GM12878 (cell line): ENCODE results near the gene GSTT4.
"Not testable (repeated sequence)": the region's sequence is repeated elsewhere in the genome, so short reads cannot be mapped to it uniquely, and the experiment has no call there.

Experiments
- BHLHE40 ChIP-seq, 2 experiments: fragments of 450-650 bp in 1 of 2; IDR thresholded peaks; 2 replicates each; pipeline ENCODE4 v1.6.1; 2011 to 2017; ENCODE audit warnings: low read depth in 2 of 2, borderline replicate concordance in 1 of 2, improper control_type of control experiment in 1 of 2, low read length in 1 of 2, mild to moderate bottlenecking in 1 of 2
- BMI1 ChIP-seq: fragments of 450-650 bp; IDR thresholded peaks from 2 replicates; pipeline ENCODE4 v1.6.1; 2016; ENCODE audit warnings: mild to moderate bottlenecking, moderate library complexity, borderline replicate concordance
- CREM ChIP-seq: IDR thresholded peaks from 2 replicates; pipeline ENCODE4 v1.6.1; 2014; ENCODE audit warnings: antibody characterized with exemption, low read depth
- MYC ChIP-seq: IDR thresholded peaks from 2 replicates; pipeline ENCODE4 v1.6.1; 2011; ENCODE audit warnings: mild to moderate bottlenecking, low read length, moderate library complexity, inconsistent platforms; ENCODE audit not compliant: insufficient read depth, insufficient replicate concordance, insufficient read length, severe bottlenecking
- POLR2A ChIP-seq: IDR thresholded peaks from 2 replicates; pipeline ENCODE4 v1.6.1; 2011; ENCODE audit warnings: low read depth, mild to moderate bottlenecking, low read length
- YY1 ChIP-seq: IDR thresholded peaks from 2 replicates; pipeline ENCODE4 v1.6.1; 2011; ENCODE audit warnings: low read depth, mild to moderate bottlenecking, low read length
- TF ChIP-seq, protein P1 (sequence below), 3 experiments: IDR thresholded peaks in 2 of 3; conservative IDR thresholded peaks in 1 of 3; 2 replicates each; pipeline ENCODE4 v1.5.1; 2011; ENCODE audit warnings: low read depth in 3 of 3, low read length in 3 of 3, mild to moderate bottlenecking in 3 of 3, control low read depth in 2 of 3, moderate library complexity in 2 of 3, inconsistent platforms in 1 of 3, mixed read lengths in 1 of 3; ENCODE audit not compliant: control insufficient read depth in 2 of 3, insufficient read depth in 1 of 3; ENCODE audit errors: extremely low read depth in 1 of 3

GRCh38 chr22:23949764-23950163 is 55.5 kb downstream of the GSTT4 start:
- TF ChIP-seq POLR2A; BHLHE40 (IDR thresholded peaks at IDR 0.05; ENCODE audit: borderline replicate concordance in 1 of 2, low read depth in 2 of 2, low read length in 1 of 2); BMI1; CREM; MYC; YY1: not testable (repeated sequence)
- TF ChIP-seq, protein P1, sequence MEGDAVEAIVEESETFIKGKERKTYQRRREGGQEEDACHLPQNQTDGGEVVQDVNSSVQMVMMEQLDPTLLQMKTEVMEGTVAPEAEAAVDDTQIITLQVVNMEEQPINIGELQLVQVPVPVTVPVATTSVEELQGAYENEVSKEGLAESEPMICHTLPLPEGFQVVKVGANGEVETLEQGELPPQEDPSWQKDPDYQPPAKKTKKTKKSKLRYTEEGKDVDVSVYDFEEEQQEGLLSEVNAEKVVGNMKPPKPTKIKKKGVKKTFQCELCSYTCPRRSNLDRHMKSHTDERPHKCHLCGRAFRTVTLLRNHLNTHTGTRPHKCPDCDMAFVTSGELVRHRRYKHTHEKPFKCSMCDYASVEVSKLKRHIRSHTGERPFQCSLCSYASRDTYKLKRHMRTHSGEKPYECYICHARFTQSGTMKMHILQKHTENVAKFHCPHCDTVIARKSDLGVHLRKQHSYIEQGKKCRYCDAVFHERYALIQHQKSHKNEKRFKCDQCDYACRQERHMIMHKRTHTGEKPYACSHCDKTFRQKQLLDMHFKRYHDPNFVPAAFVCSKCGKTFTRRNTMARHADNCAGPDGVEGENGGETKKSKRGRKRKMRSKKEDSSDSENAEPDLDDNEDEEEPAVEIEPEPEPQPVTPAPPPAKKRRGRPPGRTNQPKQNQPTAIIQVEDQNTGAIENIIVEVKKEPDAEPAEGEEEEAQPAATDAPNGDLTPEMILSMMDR (IDR thresholded peaks at IDR 0.05 in 2 of 3, conservative IDR thresholded peaks at IDR 0.05 in 1 of 3; ENCODE audit: control insufficient read depth in 2 of 3, extremely low read depth in 1 of 3, insufficient read depth in 1 of 3, low read depth in 3 of 3, low read length in 3 of 3) = not testable (repeated sequence)
